CD8-positive, alpha-beta memory T cell (primary cell): ENCODE measurements around the gene GOLIM4. TPM values are rescaled to one million over a fixed set of nuclear protein-coding genes. Genes with fewer than 3 reads are reported as not detected.
A peak's percentile ranks its signal among the peaks of the same experiment; 100 is the strongest.

Experiments used
- CTCF ChIA-PET: fragments of 350-600 bp; sonication (Branson Sonifier 250); formaldehyde crosslinking; loops from one replicate; lab custom pipeline; 2021; ENCODE audit warnings: antibody characterized with exemption; lab: Charles Lee
- POLR2A ChIA-PET: fragments of 350-600 bp; sonication (Branson Sonifier 250); formaldehyde crosslinking; loops from one replicate; lab custom pipeline; 2021; ENCODE audit warnings: antibody characterized with exemption; lab: Charles Lee
- DNase-seq, 5 donors: peaks; one replicate each; pipeline versions ENCODE4 v3.0.0 to v3.0.0-alpha.2; 2020 to 2022; ENCODE audit warnings: mixed read lengths in 1 of 5
- H3K27ac ChIP-seq: one replicate; pipeline ENCODE4 v1.7.0; 2013; ENCODE audit warnings: low read depth, mild to moderate bottlenecking, low read length, moderate library complexity
- H3K27me3 ChIP-seq: 2 replicates; pipeline ENCODE4 v1.7.0; 2013; ENCODE audit warnings: low read length, mild to moderate bottlenecking; ENCODE audit not compliant: insufficient read depth, poor library complexity, severe bottlenecking
- H3K36me3 ChIP-seq: 2 replicates; pipeline ENCODE4 v1.7.0; 2013; ENCODE audit warnings: mild to moderate bottlenecking, low read length, moderate library complexity; ENCODE audit not compliant: insufficient read depth
- H3K4me1 ChIP-seq: 2 replicates; pipeline ENCODE4 v1.7.0; 2013; ENCODE audit warnings: mild to moderate bottlenecking, low read length, moderate library complexity; ENCODE audit not compliant: insufficient read depth
- H3K4me3 ChIP-seq: 2 replicates; pipeline ENCODE4 v1.7.0; 2013; ENCODE audit warnings: mild to moderate bottlenecking, low read length
- H3K9me3 ChIP-seq: 2 replicates; pipeline ENCODE4 v1.7.0; 2013; ENCODE audit warnings: mild to moderate bottlenecking, low read length
- H3K27ac Mint-ChIP-seq, 8 donors: one replicate each; pipeline ENCODE4 v1.8.0; 2020 to 2021; ENCODE audit warnings: mixed read lengths in 8 of 8, mild to moderate bottlenecking in 6 of 8, inconsistent platforms in 3 of 8, moderate library complexity in 3 of 8
- H3K27me3 Mint-ChIP-seq, 2 donors: one replicate each; pipeline ENCODE4 v1.8.0; 2020 to 2021; ENCODE audit warnings: mixed read lengths in 2 of 2, mild to moderate bottlenecking in 1 of 2, moderate library complexity in 1 of 2
- H3K36me3 Mint-ChIP-seq, 3 donors: one replicate each; pipeline ENCODE4 v1.8.0; 2020 to 2021; ENCODE audit warnings: mixed read lengths in 3 of 3, inconsistent platforms in 1 of 3, mild to moderate bottlenecking in 1 of 3
- H3K4me1 Mint-ChIP-seq, 3 donors: one replicate each; pipeline ENCODE4 v1.8.0; 2020 to 2021; ENCODE audit warnings: mixed read lengths in 3 of 3, inconsistent platforms in 1 of 3, mild to moderate bottlenecking in 1 of 3
- H3K4me3 Mint-ChIP-seq, 7 donors: one replicate each; pipeline ENCODE4 v1.8.0; 2020 to 2021; ENCODE audit warnings: mixed read lengths in 7 of 7, mild to moderate bottlenecking in 6 of 7, moderate library complexity in 4 of 7, inconsistent platforms in 2 of 7
- H3K9me3 Mint-ChIP-seq, 5 donors: one replicate each; pipeline ENCODE4 v1.8.0; 2020 to 2022; ENCODE audit warnings: mixed read lengths in 5 of 5, mild to moderate bottlenecking in 3 of 5, moderate library complexity in 2 of 5, inconsistent platforms in 1 of 5
- polyA plus RNA-seq: library from polyadenylated mRNA; unstranded; fragments of 300-500 nt; fragmentation: Illumina TruSeq; gene quantifications from one replicate; pipeline ENCODE4 v1.2.3, GENCODE V29; 2021
- total RNA-seq, 2 experiments: library from RNA; stranded (reverse); gene quantifications; one replicate each; pipeline ENCODE4 v1.2.3, GENCODE V29; 2021

GOLIM4 gene
- total and polyA plus RNA-seq, 3 experiments from 2014 or later, result 1.3 to 7.3 (median 7.2) TPM

- CTCF ChIA-PET, result no interaction called here
Measured at GRCh38 chr3:168054447-168054846, 41.3 kb downstream of the GOLIM4 start.

GRCh38 chr3:168053115-168053514 lies 42.6 kb downstream of the GOLIM4 start:
- H3K4me3 ChIP-seq, result no peak overlapping the region
- ChIA-PET CTCF (no interaction called here), POLR2A (no interaction called here)
- no peaks in the 10 kb centered on the region for H3K36me3 ChIP-seq
- Mint-ChIP-seq H3K9me3 (peaks cover 0 to 5% (median 0%) of the 10 kb centered on the region in 5 donors), H3K27ac (no peak overlapping the region), H3K27me3 (no peaks in the 10 kb centered on the region), H3K36me3 (peaks cover 0 to 2% (median 0%) of the 10 kb centered on the region in 3 donors), H3K4me1 (no peaks in the 10 kb centered on the region), H3K4me3 (no peak overlapping the region)
- no peak for DNase-seq
- H3K4me1 ChIP-seq, result no peaks in the 10 kb centered on the region
- no peak overlapping the region for H3K27ac ChIP-seq
- no peaks in the 10 kb centered on the region for H3K27me3 ChIP-seq
- H3K9me3 ChIP-seq, result no peaks in the 10 kb centered on the region

More at GRCh38 chr3:168054447-168054846, 41.3 kb downstream of the GOLIM4 start:
- H3K27ac ChIP-seq, result no peak overlapping the region
- Mint-ChIP-seq H3K27me3 (no peaks in the 10 kb centered on the region), H3K36me3 (peaks cover 0 to 2% (median 0%) of the 10 kb centered on the region in 3 donors), H3K9me3 (peaks cover 0 to 5% (median 0%) of the 10 kb centered on the region in 5 donors), H3K27ac (no peak overlapping the region), H3K4me3 (no peak overlapping the region), H3K4me1 (no peaks in the 10 kb centered on the region)
- H3K4me3 ChIP-seq, result no peak overlapping the region
- H3K4me1 ChIP-seq, result no peaks in the 10 kb centered on the region
- H3K9me3 ChIP-seq, result no peaks in the 10 kb centered on the region
- DNase-seq, result no peak
- H3K27me3 ChIP-seq, result no peaks in the 10 kb centered on the region
- POLR2A ChIA-PET, result no interaction called here
- no peaks in the 10 kb centered on the region for H3K36me3 ChIP-seq

GRCh38 chr3:168052515-168052914 lies 43.2 kb downstream of the GOLIM4 start:
- Mint-ChIP-seq H3K27ac (no peak overlapping the region), H3K27me3 (no peaks in the 10 kb centered on the region)
- no peak overlapping the region for H3K27ac ChIP-seq

GRCh38 chr3:168051531-168052471 lies 43.9 kb downstream of the GOLIM4 start:
- no peak for DNase-seq
- H3K9me3 Mint-ChIP-seq, result peaks cover 0 to 5% (median 0%) of the 10 kb centered on the region in 5 donors
- Histone ChIP-seq H3K27ac (no peak overlapping the region), H3K9me3 (no peaks in the 10 kb centered on the region), H3K4me1 (no peaks in the 10 kb centered on the region), H3K36me3 (no peaks in the 10 kb centered on the region), H3K4me3 (no peak overlapping the region), H3K27me3 (no peaks in the 10 kb centered on the region)
- peak overlapping the region in 1 of 8 donors; percentile 61 for H3K27ac Mint-ChIP-seq
- peaks cover 0 to 2% (median 0%) of the 10 kb centered on the region in 3 donors for H3K36me3 Mint-ChIP-seq
- no peaks in the 10 kb centered on the region for H3K27me3 Mint-ChIP-seq
- no peak overlapping the region for H3K4me3 Mint-ChIP-seq
- CTCF ChIA-PET, result no interaction called here
- POLR2A ChIA-PET, result no interaction called here
- H3K4me1 Mint-ChIP-seq, result no peaks in the 10 kb centered on the region

More at GRCh38 chr3:168052515-168052914, 43.2 kb downstream of the GOLIM4 start:
- no peak for DNase-seq
- CTCF ChIA-PET, result no interaction called here
- Histone ChIP-seq H3K27me3 (no peaks in the 10 kb centered on the region), H3K4me3 (no peak overlapping the region), H3K4me1 (no peaks in the 10 kb centered on the region), H3K36me3 (no peaks in the 10 kb centered on the region), H3K9me3 (no peaks in the 10 kb centered on the region)
- no peak overlapping the region for H3K4me3 Mint-ChIP-seq
- peaks cover 0 to 2% (median 0%) of the 10 kb centered on the region in 3 donors for H3K36me3 Mint-ChIP-seq
- POLR2A ChIA-PET, result no interaction called here
- H3K9me3 Mint-ChIP-seq, result peaks cover 0 to 5% (median 0%) of the 10 kb centered on the region in 5 donors
- no peaks in the 10 kb centered on the region for H3K4me1 Mint-ChIP-seq

GRCh38 chr3:168051070-168051469 lies 44.7 kb downstream of the GOLIM4 start:
- H3K36me3 Mint-ChIP-seq, result peaks cover 0 to 2% (median 0%) of the 10 kb centered on the region in 3 donors
- CTCF ChIA-PET, result interaction anchor here (0.8 kb wide), 1 partner anchor 15 kb away, joined by 3 read pairs; no protein-coding TSS in a partner anchor

GRCh38 chr3:168049367-168049974 lies 46.3 kb downstream of the GOLIM4 start:
- Histone ChIP-seq H3K9me3 (no peaks in the 10 kb centered on the region), H3K4me3 (no peak overlapping the region), H3K36me3 (no peaks in the 10 kb centered on the region), H3K4me1 (no peaks in the 10 kb centered on the region), H3K27ac (no peak overlapping the region), H3K27me3 (no peaks in the 10 kb centered on the region)
- no peaks in the 10 kb centered on the region for H3K4me1 Mint-ChIP-seq
- no peak overlapping the region for H3K4me3 Mint-ChIP-seq
- ChIA-PET POLR2A (no interaction called here), CTCF (interaction anchor here (1.0 kb wide), 1 partner anchor 9 kb away, joined by 3 read pairs; no protein-coding TSS in a partner anchor)
- no peaks in the 10 kb centered on the region for H3K9me3 Mint-ChIP-seq
- no peak overlapping the region for H3K27ac Mint-ChIP-seq
- peaks cover 0 to 2% (median 0%) of the 10 kb centered on the region in 3 donors for H3K36me3 Mint-ChIP-seq
- H3K27me3 Mint-ChIP-seq, result no peaks in the 10 kb centered on the region
- DNase-seq, result no peak

More at GRCh38 chr3:168051070-168051469, 44.7 kb downstream of the GOLIM4 start:
- Mint-ChIP-seq H3K27ac (no peak overlapping the region), H3K4me3 (no peak overlapping the region), H3K9me3 (peaks cover 0 to 5% (median 0%) of the 10 kb centered on the region in 5 donors), H3K27me3 (no peaks in the 10 kb centered on the region), H3K4me1 (no peaks in the 10 kb centered on the region)
- H3K4me1 ChIP-seq, result no peaks in the 10 kb centered on the region
- H3K27ac ChIP-seq, result no peak overlapping the region
- POLR2A ChIA-PET, result no interaction called here
- H3K27me3 ChIP-seq, result no peaks in the 10 kb centered on the region
- H3K9me3 ChIP-seq, result no peaks in the 10 kb centered on the region
- no peak for DNase-seq
- no peak overlapping the region for H3K4me3 ChIP-seq
- H3K36me3 ChIP-seq, result no peaks in the 10 kb centered on the region

GRCh38 chr3:168048414-168049330 lies 47.1 kb downstream of the GOLIM4 start:
- Mint-ChIP-seq H3K4me3 (no peak overlapping the region), H3K4me1 (no peaks in the 10 kb centered on the region), H3K27ac (no peak overlapping the region), H3K27me3 (no peaks in the 10 kb centered on the region), H3K36me3 (no peaks in the 10 kb centered on the region), H3K9me3 (no peaks in the 10 kb centered on the region)
- CTCF ChIA-PET, result interaction anchor here (1.0 kb wide), 1 partner anchor 8 kb away, joined by 3 read pairs; no protein-coding TSS in a partner anchor
- no peaks in the 10 kb centered on the region for H3K4me1 ChIP-seq
- no peaks in the 10 kb centered on the region for H3K36me3 ChIP-seq
- no peaks in the 10 kb centered on the region for H3K9me3 ChIP-seq
- no peaks in the 10 kb centered on the region for H3K27me3 ChIP-seq
- POLR2A ChIA-PET, result no interaction called here
- no peak for DNase-seq
- H3K4me3 ChIP-seq, result no peak overlapping the region
- H3K27ac ChIP-seq, result no peak overlapping the region
